ENCODE results near the gene BLVRA. TPM values are rescaled to one million over a fixed set of nuclear protein-coding genes. Genes with fewer than 3 reads are reported as not detected.

BLVRA gene
- total RNA-seq, 2 experiments from 2014 or later, result 36.1 to 36.3 TPM

- DNase-seq, result no peak
- Mint-ChIP-seq H3K27me3 (peaks cover 17% of the 10 kb centered on the region), H3K4me1 (peaks cover 27% of the 10 kb centered on the region), H3K36me3 (no peaks in the 10 kb centered on the region), H3K9me3 (no peaks in the 10 kb centered on the region), H3K27ac (peak overlapping the region; percentile 64), H3K4me3 (no peak overlapping the region)
Observed at GRCh38 chr7:43735403-43735801, 23.1 kb upstream of the BLVRA start.

- DNase-seq, result peak; percentile 67
- Mint-ChIP-seq H3K4me3 (no peak overlapping the region), H3K27me3 (peaks cover 17% of the 10 kb centered on the region), H3K9me3 (no peaks in the 10 kb centered on the region), H3K4me1 (peaks cover 26% of the 10 kb centered on the region), H3K36me3 (no peaks in the 10 kb centered on the region), H3K27ac (peak overlapping the region; percentile 64)
Observed at GRCh38 chr7:43735802-43736603, 22.5 kb upstream of the BLVRA start.

GRCh38 chr7:43737467-43738127 lies 20.9 kb upstream of the BLVRA start:
- no peaks in the 10 kb centered on the region for H3K36me3 Mint-ChIP-seq
- H3K4me3 Mint-ChIP-seq, result no peak overlapping the region

GRCh38 chr7:43742692-43743091 lies 15.8 kb upstream of the BLVRA start:
- Mint-ChIP-seq H3K36me3 (no peaks in the 10 kb centered on the region), H3K4me1 (peaks cover 2% of the 10 kb centered on the region), H3K27ac (no peak overlapping the region), H3K4me3 (no peak overlapping the region), H3K27me3 (peaks cover 12% of the 10 kb centered on the region), H3K9me3 (no peaks in the 10 kb centered on the region)
- DNase-seq, result no peak

More at GRCh38 chr7:43737467-43738127, 20.9 kb upstream of the BLVRA start:
- no peak for DNase-seq
- Mint-ChIP-seq H3K27me3 (peaks cover 12% of the 10 kb centered on the region), H3K9me3 (no peaks in the 10 kb centered on the region), H3K4me1 (peaks cover 21% of the 10 kb centered on the region), H3K27ac (no peak overlapping the region)

GRCh38 chr7:43747328-43748105 lies 11.0 kb upstream of the BLVRA start:
- H3K4me3 Mint-ChIP-seq, result no peak overlapping the region
- no peaks in the 10 kb centered on the region for H3K36me3 Mint-ChIP-seq
- no peaks in the 10 kb centered on the region for H3K9me3 Mint-ChIP-seq
- H3K27ac Mint-ChIP-seq, result no peak overlapping the region
- peaks cover 6% of the 10 kb centered on the region for H3K27me3 Mint-ChIP-seq
- peaks cover 11% of the 10 kb centered on the region for H3K4me1 Mint-ChIP-seq
- no peak for DNase-seq

GRCh38 chr7:43749383-43749940 lies 9.0 kb upstream of the BLVRA start:
- H3K27ac Mint-ChIP-seq, result no peak overlapping the region

GRCh38 chr7:43750016-43750887 lies 8.2 kb upstream of the BLVRA start:
- peak overlapping the region; percentile 83 for H3K27ac Mint-ChIP-seq
- no peaks in the 10 kb centered on the region for H3K9me3 Mint-ChIP-seq
- no peak for DNase-seq
- H3K4me3 Mint-ChIP-seq, result no peak overlapping the region
- no peaks in the 10 kb centered on the region for H3K36me3 Mint-ChIP-seq
- peaks cover 13% of the 10 kb centered on the region for H3K4me1 Mint-ChIP-seq
- peaks cover 6% of the 10 kb centered on the region for H3K27me3 Mint-ChIP-seq

More at GRCh38 chr7:43749383-43749940, 9.0 kb upstream of the BLVRA start:
- H3K4me1 Mint-ChIP-seq, result peaks cover 13% of the 10 kb centered on the region
- no peaks in the 10 kb centered on the region for H3K36me3 Mint-ChIP-seq
- H3K9me3 Mint-ChIP-seq, result no peaks in the 10 kb centered on the region
- H3K27me3 Mint-ChIP-seq, result peaks cover 6% of the 10 kb centered on the region
- no peak for DNase-seq
- no peak overlapping the region for H3K4me3 Mint-ChIP-seq

GRCh38 chr7:43752411-43752810 lies 6.1 kb upstream of the BLVRA start:
- peaks cover 28% of the 10 kb centered on the region for H3K4me1 Mint-ChIP-seq
- H3K27me3 Mint-ChIP-seq, result peaks cover 5% of the 10 kb centered on the region
- no peak overlapping the region for H3K4me3 Mint-ChIP-seq
- no peak for DNase-seq
- H3K27ac Mint-ChIP-seq, result no peak overlapping the region
- H3K9me3 Mint-ChIP-seq, result no peaks in the 10 kb centered on the region
- no peaks in the 10 kb centered on the region for H3K36me3 Mint-ChIP-seq

- no peaks in the 10 kb centered on the region for H3K9me3 Mint-ChIP-seq
- no peak overlapping the region for H3K27ac Mint-ChIP-seq
- no peak for DNase-seq
- H3K27me3 Mint-ChIP-seq, result peaks cover 8% of the 10 kb centered on the region
- H3K4me3 Mint-ChIP-seq, result no peak overlapping the region
- H3K36me3 Mint-ChIP-seq, result no peaks in the 10 kb centered on the region
- H3K4me1 Mint-ChIP-seq, result peaks cover 34% of the 10 kb centered on the region
Observed at GRCh38 chr7:43753271-43753810, 5.1 kb upstream of the BLVRA start.

- Mint-ChIP-seq H3K9me3 (no peaks in the 10 kb centered on the region), H3K4me1 (peaks cover 34% of the 10 kb centered on the region), H3K27ac (no peak overlapping the region), H3K27me3 (peaks cover 8% of the 10 kb centered on the region), H3K36me3 (no peaks in the 10 kb centered on the region), H3K4me3 (no peak overlapping the region)
- no peak for DNase-seq
Observed at GRCh38 chr7:43753843-43754242, 4.6 kb upstream of the BLVRA start.

GRCh38 chr7:43754596-43754995 lies 3.9 kb upstream of the BLVRA start:
- no peak overlapping the region for H3K27ac Mint-ChIP-seq
- H3K27me3 Mint-ChIP-seq, result peaks cover 8% of the 10 kb centered on the region
- no peak overlapping the region for H3K4me3 Mint-ChIP-seq
- no peaks in the 10 kb centered on the region for H3K9me3 Mint-ChIP-seq
- H3K4me1 Mint-ChIP-seq, result peaks cover 37% of the 10 kb centered on the region
- no peaks in the 10 kb centered on the region for H3K36me3 Mint-ChIP-seq
- no peak for DNase-seq

- H3K4me3 Mint-ChIP-seq, result peak overlapping the region; percentile 78
- peak overlapping the region; percentile 16 for H3K27ac Mint-ChIP-seq
- peaks cover 2% of the 10 kb centered on the region for H3K36me3 Mint-ChIP-seq
- peak; percentile 30 for DNase-seq
- H3K9me3 Mint-ChIP-seq, result no peaks in the 10 kb centered on the region
- peaks cover 8% of the 10 kb centered on the region for H3K27me3 Mint-ChIP-seq
- H3K4me1 Mint-ChIP-seq, result peaks cover 36% of the 10 kb centered on the region
Observed at GRCh38 chr7:43756368-43757072, 2.0 kb upstream of the BLVRA start.

GRCh38 chr7:43757073-43757720 lies 1.3 kb upstream of the BLVRA start:
- Mint-ChIP-seq H3K27ac (no peak overlapping the region), H3K36me3 (peaks cover 2% of the 10 kb centered on the region)

More at GRCh38 chr7:43757073-43757720, 1.3 kb upstream of the BLVRA start:
- Mint-ChIP-seq H3K9me3 (no peaks in the 10 kb centered on the region), H3K4me1 (peaks cover 42% of the 10 kb centered on the region), H3K4me3 (peak overlapping the region; percentile 78), H3K27me3 (peaks cover 8% of the 10 kb centered on the region)
- DNase-seq, result no peak

Measured in activated naive CD8-positive, alpha-beta T cell treated with anti-CD3 and anti-CD28 coated beads for 36 hours (primary cell).